ENCODE measurements around the gene PDZD2.
"Not testable (repeated sequence)": the region's sequence is repeated elsewhere in the genome, so short reads cannot be mapped to it uniquely, and the experiment has no call there.

The PDZD2 gene

DNA sequence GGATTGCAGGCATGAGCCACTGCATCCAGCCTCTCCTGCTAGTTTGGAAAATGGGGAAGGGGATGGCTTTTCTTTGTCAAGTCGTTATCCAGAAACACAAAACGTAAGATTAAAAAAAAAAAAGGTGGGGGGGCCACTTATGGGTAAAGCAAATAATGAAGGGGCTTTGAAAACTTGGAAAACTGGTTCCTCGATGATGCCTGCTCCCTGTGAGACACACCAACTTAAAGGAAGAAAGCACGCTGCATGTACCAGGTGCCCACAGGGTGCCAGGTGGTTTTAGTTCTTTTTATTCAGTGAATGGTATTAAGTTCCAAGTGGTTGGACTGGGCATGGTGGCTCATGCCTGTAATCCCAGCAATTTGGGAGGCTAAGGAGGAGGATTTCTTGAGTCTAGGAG lies 365.1 kb downstream of the PDZD2 start:
- no peak for DNase-seq (ENCODE audit: low read depth, low spot score)

DNA sequence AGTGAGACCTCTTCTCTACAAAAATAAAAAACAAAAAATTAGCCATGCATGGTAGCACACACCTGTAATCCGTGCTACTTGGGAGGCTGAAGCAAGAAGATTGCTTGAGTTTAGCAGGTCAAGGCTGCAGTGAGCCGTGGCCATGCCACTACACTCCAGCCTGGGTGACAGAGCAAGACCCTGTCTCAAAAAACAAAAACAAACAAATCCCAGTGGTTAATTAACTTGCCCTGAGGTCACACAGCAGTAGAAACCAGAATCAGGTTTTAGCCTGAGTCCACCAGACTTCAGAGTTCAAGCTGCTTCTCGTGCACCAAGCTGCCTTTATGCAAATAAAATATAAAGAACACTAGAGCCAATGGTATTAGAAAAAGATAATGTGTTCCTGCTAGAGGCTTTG lies 365.5 kb downstream of the PDZD2 start:
- no peak for DNase-seq (ENCODE audit: low read depth, low spot score)

DNA sequence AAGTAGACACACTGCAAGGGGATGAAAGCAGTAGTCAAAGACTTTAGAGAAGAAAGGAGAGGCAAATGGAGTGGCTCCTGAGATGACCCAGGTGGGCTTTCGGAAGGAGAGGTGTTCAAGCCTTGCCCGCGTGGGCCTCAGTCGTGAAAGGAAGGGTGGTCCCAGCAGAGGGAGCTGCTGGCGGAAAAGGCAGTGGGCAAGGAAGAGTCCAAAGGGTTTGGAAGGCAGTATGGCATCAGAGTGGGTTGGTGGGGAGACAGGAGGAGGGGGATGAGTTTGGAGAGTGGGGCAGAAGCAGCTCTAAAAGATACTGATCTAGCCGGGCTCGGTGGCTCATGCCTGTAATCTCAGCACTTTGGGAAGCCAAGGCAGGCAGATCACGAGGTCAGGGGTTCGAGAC lies 369.8 kb downstream of the PDZD2 start:
- DNase-seq (ENCODE audit: low read depth, low spot score) = no peak

DNA sequence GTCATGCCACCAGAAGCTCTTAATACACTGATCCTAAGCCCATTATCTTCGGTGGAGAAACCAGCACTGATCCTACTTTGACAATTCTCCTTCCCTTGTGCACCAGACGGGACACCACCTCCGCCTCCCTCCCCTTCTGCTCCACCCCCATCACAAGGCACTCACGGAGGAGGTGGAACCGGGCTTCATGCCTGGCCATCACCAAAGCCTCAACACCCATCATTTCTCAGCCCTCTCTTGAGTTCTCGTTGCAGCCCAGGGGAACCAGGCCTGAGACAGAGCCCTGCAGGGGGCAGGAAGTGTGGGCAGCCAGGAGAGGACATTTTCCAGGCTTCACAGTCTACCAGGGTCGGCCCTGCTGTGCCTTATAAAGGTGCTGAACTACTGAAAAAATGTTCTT lies 374.7 kb downstream of the PDZD2 start:
- DNase-seq (ENCODE audit: low read depth, low spot score) = no peak

DNA sequence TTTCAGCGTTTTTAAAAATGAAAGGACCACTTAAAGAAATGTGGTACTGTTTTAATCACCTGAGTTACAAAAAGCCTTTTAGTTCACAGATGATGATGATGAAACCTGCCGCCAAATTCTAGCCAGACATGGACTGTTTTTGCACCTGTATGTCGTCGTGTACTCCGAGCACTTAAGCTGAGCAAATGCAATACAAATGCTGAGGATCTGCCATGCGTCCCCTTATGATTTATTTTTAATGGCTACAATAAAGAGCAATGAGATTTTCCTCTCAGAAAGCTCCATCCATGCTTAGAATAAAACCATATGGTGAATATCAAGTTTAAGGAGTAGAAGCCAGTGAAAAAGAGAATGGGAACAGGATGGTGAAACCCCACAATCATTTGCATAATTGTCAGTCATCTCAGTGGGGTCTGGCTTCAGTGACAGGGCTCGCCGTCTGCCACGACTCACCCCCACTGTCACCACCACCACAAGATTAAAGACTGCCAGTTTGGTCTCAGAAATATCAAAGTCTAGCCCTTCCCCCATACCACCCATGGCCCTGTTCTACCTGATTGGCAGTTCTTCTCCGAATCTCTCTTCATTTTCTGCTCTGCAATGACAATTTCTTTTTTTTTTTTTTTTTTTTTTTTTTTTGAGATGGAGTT lies 375.3 kb downstream of the PDZD2 start:
- DNase-seq (ENCODE audit: low read depth, low spot score) = no peak

DNA sequence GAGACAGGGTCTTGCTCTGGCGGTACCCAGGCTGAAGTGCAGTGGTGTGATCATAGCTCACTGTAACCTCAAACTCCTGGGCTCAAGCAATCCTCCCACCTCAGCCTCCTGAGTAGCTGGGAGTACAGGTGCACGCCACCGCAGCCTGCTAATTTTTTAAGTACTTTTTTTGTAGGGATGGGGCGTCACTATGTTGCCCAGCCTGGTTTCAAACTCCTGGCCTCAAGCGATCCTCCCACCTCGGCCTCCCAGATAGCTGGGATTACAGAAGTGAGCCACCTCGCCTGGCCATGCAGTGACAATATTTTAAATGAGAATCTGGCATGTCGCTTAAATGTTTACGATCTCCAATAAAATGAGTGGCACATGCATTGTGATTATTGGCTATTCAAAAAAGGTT lies 376.3 kb downstream of the PDZD2 start:
- DNase-seq (ENCODE audit: low read depth, low spot score) = not testable (repeated sequence)

DNA sequence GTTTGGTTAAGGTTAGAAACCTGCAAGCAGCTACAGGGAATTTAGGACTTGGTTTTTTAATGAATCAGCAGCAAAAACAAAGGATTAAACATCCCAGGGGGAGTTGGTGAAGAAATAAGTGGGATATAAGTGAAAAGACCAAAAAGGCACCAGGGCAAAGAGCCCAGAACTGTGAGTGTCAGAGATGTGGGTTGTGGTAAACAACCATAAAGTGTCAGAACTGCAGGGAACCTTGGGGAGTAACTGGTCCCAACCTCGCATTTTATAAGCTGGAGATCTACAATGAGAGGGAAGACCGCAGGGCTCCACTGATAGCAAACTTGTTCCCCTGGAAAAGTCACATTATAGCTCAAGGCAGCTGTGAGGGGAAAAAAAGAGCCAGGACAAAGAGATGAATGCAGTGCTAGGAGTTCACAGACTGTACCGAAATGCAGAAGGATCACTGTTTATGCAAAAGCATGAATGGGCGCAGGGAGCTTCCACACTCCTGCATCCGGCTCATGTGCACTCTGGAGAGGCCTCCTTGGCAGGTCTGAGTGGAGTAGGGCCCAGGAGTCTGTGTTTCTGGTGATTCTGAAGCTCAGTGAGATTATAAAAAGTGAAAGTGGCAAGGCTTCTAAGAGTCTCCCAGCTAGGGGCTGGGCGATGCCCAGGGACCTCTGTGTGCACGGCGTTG lies 378.9 kb downstream of the PDZD2 start:
- no peak for DNase-seq (ENCODE audit: low read depth, low spot score)

DNA sequence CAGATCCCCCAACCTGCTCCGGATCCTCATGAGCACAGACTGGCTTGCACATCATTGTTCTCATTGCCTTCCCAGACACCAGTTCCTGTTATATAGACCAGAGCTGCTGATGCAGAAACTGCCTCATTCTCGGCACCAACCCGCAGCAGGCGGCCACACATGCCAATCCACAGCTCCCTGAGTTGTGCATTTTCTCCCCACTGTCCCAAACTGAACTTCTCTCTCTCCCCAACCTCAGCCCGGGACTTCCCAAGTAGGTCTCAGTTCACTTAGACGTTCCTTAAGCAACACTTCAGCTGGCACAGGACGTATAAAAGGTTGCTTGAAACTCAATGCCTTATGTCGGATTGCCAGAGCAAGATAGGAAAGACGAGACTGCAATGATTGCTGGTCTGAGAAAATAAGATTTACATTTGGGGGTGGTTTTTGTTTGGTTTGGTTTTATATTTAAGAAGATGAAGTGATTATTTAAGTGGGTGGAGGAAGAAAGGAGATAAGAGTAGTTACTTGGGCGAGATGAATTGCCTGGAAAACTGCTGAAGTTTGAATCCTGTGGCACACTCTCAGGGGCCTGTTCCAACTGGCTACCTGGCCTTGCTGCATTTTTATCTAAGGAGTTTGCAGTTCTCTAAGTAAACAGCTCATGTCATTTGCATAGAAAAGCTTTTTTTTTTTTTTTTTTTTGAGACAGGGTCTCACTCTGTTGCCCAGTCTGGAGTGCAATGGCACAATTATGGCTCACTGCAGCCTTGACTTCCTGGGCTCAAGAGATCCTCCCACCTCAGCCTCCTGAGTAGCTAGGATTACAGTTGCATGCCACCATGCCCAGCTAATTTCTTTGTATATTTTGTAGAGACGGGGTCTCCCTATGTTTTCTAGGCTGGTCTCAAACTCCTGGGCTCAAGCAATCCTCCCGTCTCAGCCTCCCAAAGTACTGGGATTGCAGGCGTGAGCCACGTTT lies 379.8 kb downstream of the PDZD2 start:
- DNase-seq (ENCODE audit: low read depth, low spot score) = no peak

DNA sequence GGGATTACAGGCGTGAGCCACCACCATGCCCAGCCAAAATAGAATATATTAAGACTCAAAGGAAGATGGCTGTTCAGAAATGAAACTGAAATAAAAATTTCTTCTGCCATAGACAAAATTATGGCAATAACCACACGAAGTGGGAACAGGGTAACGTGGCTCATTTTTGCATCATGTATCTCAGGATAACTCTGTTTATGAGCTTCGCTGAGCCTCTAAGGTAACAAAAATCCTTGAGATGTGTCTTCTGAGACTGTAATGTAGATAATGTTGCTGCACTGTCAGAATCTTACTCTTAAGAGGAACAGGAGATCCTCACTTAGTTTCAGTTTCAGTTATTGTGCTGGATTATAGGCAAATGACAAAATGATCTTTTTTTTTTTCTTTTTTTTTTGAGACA lies 381.3 kb downstream of the PDZD2 start:
- DNase-seq (ENCODE audit: low read depth, low spot score) = no peak

DNA sequence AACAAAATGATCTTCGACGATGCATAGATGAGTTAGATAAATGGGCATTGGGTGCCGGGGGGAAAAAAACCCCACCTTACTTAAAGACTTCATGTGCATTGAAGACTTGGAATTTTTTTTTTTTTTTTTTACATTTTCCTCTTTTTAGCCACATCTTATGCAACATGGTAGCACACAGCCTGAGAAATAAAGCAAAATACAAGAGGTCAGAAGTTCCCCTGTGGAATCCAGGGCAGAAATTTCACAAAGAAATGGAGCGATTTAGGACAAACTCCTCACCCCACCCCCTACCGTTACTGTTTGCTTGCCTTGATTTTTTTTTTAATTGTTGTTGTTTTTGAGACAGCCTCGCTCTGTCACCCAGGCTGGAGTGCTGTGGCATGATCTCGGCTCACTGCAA lies 382.0 kb downstream of the PDZD2 start:
- DNase-seq (ENCODE audit: low read depth, low spot score) = no peak

DNA sequence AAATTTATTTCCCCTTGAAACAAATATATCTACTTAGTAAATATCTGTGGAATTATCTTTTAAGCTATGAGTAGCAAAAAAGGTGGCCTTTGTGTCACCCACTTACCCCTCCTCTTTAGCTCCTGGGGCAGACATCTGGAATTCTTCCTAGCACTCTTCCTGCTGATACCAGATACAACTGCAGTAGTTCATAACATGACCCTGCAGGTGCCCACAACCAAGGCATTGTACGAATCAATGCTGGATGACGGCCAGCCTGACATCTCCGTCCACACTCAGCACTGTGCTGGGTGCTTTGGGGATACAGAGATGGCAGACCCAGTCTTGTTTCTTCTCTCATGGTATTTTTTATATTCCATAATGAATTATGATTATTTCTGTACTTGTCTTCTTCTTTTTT lies 382.8 kb downstream of the PDZD2 start:
- DNase-seq (ENCODE audit: low read depth, low spot score) = no peak

DNA sequence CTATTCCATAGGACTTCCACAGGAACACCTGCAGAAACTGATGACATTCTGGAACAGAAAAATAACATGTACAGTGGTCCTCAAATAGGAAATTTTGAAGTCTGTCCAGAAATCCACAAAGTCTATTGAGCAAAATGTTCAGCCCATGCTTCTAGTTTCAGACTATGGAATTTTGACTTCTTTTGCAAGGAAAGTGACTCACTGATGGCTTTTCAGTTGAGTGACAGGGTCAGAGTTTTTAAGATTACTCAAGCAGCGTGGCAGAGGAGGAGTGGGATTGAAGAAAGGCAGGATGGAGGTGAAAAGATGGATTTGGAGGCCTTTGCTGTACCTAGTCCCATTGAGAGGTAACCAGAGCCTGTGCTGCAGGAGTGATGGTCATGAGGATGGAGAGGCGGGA lies 383.7 kb downstream of the PDZD2 start:
- no peak for DNase-seq (ENCODE audit: low read depth, low spot score)

DNA sequence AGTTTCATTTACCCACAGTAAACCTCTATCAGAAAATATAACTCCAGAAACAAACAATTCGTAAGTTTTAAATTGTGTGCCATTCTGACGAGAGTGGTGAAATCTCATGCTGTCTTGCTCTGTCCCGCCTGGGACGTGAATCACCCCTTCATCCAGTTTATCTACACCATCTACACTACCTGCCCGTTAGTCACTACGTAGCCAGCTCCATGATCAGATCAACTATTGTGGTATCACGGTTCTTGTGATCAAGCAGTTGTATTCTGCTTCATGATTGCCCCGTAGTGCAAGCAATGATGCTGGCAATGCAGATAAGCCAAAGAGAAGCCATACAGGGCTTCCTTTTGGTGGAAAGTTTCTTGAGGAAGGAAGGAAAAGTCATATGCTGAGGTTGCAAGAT lies 384.9 kb downstream of the PDZD2 start:
- DNase-seq (ENCODE audit: low read depth, low spot score) = no peak

DNA sequence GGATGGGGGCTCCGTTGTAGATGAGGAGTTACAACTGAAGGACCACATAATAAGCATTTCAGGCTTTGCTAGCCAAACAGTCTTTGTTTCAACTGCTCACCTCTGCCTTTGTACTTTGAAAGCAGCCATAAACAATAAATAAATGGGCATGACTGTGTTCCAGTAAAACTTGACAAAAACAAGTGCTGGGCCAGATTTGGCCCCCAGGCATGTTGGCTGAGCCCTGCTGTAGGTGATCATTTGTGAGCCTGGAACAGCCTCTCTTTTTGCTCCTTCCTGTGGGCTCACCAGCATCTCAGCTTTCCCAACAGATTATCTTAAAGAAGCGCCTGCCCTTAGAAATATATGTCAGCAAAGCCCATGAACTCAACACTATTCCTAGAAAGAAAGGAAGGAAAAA lies 385.8 kb downstream of the PDZD2 start:
- no peak for DNase-seq (ENCODE audit: low read depth, low spot score)

DNA sequence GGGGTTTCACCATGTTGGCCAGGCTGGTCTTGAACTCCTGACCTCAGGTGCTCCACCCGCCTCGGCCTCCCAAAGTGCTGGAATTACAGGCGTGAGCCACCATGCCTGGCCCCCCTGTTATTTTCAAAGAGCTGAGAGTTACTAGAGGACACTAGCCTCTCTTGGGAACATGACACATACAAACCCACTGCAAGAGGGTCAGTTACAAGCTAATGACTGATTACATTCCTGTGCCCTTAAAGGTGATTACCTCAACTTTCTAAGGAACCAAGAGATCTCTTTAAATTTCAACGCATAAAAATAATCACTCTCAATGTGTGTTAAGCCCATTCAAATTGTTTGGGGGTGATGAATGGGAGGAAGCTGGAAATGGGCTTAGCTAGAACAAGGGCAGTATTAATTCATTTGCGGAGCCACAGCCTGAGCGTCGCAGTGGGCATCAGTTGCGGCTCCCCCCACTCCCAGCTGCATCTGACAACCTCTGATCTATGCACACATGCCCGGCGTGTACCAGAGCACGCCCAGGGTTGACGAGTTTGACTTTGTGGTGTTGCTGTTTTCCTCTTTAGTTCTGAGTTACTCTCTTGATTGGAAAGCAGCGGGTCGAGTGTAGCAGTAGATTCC lies 388.3 kb downstream of the PDZD2 start:
- no peak for DNase-seq (ENCODE audit: low read depth, low spot score)

DNA sequence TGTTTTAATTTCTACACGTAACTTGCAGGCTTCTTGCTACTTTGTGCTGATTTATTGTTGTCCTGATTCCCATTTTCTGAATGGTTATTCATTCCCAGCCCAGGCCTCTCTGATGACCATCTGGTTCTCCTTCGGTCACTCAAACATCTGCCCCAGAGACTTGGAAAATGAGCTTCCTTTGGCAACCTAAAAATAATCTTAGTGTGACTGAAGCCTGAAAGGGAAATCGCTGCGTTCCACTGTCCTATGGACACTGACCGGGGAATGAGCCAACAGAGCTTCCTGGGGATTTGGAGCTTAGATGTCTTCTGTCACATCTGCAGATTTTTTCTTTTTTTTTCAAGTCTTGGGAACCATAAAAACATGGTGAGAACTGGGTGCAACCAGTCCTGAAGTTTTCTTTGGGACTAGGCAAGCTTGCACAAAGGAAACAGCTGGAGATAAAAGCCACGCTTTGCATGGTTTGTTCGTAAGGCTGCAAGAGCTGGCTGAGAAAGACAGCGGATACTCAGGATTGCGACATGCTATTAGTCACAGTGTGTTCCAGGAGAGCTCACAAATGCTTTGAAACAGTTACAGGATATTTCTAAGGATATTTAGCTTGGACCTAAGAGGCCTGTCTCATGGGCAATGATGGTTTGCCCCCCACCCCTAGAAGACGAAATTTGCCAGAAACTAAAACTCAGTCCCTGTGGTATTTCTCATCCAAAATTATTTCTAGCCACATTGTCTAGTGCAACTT lies 389.0 kb downstream of the PDZD2 start:
- no peak for DNase-seq (ENCODE audit: low read depth, low spot score)

DNA sequence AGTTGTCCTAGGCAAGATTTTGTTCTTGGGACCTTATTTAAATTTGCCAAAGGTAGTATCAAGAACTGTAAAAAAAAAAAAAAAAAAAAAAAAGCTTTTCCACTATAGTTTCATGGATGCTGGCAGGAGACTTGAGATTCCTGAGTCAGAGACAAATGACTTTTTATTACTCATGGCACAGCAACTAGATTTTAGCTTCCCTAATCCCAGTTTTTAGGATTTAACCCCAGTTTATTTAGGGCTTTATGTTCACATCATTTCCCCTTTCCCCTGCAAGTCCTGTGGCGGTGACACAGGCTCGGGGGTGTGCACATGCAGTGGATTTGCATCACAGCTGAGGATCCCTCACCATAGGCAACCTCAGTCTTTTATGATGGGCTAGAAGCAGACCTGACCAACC lies 390.3 kb downstream of the PDZD2 start:
- DNase-seq (ENCODE audit: low read depth, low spot score) = no peak

DNA sequence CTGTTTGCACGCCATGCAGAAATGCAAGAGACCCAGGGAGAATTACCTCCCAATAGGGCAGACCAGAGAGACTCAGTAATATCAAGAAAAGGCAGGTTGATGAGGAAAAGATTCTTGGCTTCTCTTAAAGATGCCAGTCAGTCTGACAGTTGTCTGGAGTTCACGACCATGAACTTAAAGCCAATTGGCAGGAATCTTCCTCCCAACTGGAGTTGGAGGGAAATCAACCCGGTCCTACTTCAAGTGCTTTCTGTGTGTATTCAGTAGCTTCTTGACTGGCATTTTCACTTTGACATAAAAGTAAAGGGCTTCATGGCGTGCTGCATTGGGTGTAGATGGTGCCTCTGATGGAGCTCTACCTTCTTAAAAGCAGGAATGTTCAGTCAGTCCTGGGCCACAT lies 390.9 kb downstream of the PDZD2 start:
- DNase-seq (ENCODE audit: low read depth, low spot score) = no peak

DNA sequence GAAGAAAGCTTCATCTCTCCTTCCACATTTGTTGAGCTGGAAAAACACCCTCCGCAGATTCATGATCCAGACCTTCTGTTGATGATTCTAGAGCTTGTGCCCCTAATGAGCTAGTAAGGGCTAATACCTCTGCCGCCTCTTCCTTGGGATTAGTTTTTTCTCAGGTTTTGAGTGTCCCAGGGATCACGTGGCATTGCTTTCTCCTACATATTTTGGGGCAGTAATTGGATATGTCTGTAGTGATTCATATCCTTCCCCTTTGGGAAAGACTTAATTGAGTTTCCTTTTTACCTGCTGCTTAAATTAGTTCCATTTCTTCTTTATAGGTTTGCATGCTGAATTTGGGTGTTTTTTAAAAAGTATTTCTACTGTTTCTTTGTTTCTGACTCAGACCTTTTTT lies 391.3 kb downstream of the PDZD2 start:
- DNase-seq (ENCODE audit: low read depth, low spot score) = no peak

DNA sequence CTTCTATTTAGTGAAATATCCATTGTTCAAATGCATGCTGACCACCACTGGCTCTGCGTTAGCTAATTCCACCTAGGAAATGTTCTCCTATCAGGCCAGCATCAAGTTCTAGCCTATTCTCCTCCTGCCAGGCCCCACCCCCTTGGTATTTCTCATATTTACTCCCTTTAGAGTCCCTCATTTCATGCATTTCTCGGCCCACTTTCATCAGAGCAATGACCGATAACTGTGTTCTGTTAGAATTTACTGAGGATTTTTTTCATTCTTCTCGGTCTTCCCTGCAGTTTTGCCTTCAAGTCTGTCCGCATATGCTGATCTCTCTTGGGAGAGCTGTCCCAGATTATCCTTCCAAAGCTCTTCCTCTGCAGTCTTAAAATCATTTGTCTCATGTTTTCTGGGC lies 391.8 kb downstream of the PDZD2 start:
- no peak for DNase-seq (ENCODE audit: low read depth, low spot score)

DNA sequence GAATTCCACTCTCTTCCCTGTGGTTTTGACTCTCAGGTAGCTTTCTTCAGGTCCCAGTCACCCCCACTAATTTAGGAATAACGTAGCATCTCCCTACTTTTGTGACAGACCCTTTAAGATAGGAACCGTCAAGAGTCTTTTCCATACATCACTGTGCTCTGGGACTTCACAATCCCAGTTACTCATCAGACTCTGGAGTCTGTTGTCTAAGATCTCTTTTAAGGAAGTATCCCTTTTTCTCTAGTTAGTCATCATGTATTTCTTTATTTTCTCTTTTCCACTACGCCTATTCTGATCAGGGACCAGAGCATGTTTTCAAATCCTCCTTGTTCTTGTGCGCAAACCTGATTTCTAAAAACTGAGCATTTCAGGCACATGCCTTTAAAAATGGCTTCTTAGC lies 392.2 kb downstream of the PDZD2 start:
- no peak for DNase-seq (ENCODE audit: low read depth, low spot score)

DNA sequence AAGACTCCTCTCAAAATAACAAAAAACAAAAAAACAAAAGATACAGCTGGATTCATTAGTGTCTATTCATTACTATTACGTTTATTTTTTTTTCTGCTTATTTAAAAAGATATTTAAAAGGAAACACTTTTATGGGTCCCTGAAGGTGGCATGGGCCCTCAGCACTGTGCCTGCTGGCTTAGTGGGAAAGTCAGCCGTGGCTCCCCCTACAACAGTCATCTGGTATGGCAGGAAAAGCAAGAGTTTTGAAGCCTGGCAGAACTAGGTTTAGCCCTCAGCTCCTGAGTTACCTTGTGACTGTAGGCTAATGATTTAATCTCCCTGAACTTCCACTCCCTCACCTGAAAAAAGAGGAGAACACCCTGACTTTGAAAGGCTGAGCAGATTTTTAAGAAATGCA lies 399.6 kb downstream of the PDZD2 start:
- DNase-seq (ENCODE audit: low read depth, low spot score) = no peak
